GM12864 (cell line): ENCODE results near the gene DOCK2.
A peak's percentile ranks its signal among the peaks of the same experiment; 100 is the strongest.

ENCODE experiments used
- DNase-seq: peaks from one replicate; pipeline ENCODE4 v3.0.0-alpha.2; 2011; ENCODE audit warnings: low read depth
- H3K4me3 ChIP-seq: 2 replicates; pipeline ENCODE4 v1.5.1; 2011; ENCODE audit warnings: mild to moderate bottlenecking, low read depth, low read length, control low read depth
- TF ChIP-seq, protein P1 (sequence below): IDR thresholded peaks from 2 replicates; pipeline ENCODE4 v1.5.1; 2011; ENCODE audit warnings: low read depth, mild to moderate bottlenecking, moderate library complexity, low read length, control low read depth, inconsistent platforms; ENCODE audit errors: missing control alignments

Gene DOCK2

DNA sequence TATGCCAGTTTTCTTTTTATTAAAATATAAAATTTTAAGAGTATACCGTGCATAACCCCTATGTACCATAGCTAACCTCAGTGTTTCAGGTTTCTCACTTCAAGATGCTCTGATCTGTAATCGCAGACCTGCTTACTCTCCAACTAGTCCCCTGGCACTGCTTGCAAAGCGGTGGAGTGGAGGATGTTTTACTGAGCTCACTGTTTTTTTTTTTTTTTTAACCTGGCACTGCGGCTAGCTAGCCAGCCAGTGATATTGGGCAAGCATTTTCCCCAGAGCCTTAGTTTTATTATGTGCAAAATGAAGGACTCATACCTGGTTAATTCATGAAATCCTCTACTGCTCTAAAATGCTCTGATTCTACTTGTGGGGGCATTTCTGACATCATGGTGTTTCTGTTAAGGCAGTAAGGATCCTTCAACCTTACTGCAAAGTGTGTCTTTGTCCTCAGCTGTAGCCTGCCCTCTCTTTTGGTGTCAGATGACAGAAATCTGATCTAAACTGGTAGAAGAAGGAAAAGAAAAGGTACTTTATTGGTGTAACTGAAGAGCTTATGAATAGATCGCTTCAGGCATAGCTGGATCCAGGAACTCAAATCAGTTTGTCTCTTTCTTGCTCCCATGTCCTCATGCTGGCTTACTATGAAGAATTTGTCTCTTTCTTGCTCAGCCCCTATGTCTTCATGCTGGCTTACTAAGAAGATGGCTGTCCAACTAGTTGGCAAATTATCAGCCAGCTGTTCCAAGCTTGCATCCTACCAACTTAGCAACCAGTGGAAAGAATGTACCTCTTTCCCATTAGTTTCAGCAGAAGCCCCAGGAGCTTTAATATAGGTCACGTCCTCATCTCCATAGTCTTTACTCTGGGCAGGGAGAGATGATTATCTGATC, 59.8 kb downstream of the DOCK2 start:
- TF ChIP-seq, protein P1, sequence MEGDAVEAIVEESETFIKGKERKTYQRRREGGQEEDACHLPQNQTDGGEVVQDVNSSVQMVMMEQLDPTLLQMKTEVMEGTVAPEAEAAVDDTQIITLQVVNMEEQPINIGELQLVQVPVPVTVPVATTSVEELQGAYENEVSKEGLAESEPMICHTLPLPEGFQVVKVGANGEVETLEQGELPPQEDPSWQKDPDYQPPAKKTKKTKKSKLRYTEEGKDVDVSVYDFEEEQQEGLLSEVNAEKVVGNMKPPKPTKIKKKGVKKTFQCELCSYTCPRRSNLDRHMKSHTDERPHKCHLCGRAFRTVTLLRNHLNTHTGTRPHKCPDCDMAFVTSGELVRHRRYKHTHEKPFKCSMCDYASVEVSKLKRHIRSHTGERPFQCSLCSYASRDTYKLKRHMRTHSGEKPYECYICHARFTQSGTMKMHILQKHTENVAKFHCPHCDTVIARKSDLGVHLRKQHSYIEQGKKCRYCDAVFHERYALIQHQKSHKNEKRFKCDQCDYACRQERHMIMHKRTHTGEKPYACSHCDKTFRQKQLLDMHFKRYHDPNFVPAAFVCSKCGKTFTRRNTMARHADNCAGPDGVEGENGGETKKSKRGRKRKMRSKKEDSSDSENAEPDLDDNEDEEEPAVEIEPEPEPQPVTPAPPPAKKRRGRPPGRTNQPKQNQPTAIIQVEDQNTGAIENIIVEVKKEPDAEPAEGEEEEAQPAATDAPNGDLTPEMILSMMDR, result no peak
- H3K4me3 ChIP-seq, result no peak overlapping the region
- no peak for DNase-seq

DNA sequence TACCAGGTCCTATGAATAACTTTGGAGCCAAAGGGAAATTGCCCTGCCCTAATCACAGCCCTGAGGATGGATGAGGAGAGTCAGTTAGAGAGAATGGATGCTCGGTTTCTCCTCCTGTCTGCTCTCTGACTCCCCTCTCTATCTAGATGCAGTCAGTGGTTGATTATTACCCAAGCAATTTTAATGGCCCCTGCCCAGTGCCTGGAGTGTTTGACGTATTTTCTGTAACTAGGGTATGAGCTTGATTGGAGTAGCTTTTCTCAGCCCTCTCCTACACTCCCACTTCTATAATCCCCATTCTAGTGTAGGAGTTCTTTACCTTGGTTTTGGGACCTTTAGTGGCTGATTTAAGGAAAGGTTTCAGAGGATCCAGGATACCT, 60.4 kb downstream of the DOCK2 start:
- no peak overlapping the region for H3K4me3 ChIP-seq
- TF ChIP-seq, protein P1, result no peak
- no peak for DNase-seq

DNA sequence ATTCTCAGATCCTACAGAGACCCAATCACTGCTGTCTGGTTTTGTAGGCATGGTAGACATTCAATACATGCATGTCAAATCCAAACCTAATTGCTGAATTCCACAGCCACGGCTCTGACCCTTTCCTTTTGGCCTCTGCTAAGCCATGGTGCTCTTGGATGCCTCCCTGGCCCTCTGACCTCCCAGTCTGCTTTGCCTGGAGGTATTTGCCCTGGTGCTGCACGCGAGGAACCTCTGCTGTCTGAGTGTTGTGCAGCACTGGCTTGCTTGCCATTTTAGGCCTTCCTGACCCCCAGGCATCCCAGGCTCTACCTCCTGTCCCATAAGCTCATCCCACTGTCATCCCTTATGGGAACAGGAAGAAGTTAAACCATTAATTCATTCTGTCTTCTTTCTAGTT, 60.9 kb downstream of the DOCK2 start:
- TF ChIP-seq, protein P1, result no peak
- H3K4me3 ChIP-seq, result no peak overlapping the region
- DNase-seq, result no peak

DNA sequence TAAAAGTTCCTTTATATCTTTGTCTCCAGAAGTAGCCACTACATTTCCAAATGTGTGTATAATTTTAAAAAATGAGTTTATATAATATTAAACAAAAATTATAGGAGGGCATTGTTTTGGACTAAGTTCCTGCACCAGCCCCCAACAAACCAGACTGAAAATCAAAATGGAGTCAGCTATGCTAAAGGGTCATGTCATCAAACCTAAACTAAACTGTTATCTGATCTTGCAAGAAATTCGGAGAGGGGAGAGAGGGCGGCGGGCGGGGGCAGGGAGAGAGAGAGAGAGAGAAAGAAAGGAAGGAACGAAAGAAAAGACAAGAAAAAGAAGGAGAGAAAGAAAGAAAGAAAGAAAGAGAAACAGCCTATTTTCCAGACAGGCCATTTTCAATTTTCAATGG, 63.5 kb downstream of the DOCK2 start:
- H3K4me3 ChIP-seq, result no peak overlapping the region
- no peak for DNase-seq
- TF ChIP-seq, protein P1, result no peak

DNA sequence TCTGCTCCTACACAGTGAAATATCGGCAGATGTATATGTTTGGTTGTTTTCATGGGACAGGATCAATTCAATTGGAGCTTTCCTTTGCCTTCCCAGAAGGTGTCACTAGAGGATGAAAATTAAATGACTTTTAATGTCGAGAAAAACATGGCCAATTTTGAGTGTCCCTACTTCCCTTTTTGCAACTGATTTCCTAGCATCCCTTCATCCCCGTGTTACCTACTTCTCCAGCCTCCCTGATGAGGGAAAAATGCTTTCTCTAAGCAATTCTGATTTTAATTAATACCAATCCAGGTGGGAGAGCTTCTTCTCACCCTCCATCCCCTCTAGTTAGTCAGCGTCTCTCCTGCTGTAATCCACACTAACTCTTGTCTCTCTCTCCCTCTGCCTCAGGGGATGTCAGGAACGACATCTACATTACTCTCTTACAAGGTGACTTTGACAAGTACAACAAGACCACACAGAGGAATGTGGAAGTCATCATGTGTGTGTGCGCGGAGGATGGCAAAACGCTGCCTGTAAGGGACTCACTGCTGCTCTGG, 64.9 kb downstream of the DOCK2 start:
- no peak for DNase-seq
- TF ChIP-seq, protein P1, result peak; percentile 36
- no peak overlapping the region for H3K4me3 ChIP-seq

DNA sequence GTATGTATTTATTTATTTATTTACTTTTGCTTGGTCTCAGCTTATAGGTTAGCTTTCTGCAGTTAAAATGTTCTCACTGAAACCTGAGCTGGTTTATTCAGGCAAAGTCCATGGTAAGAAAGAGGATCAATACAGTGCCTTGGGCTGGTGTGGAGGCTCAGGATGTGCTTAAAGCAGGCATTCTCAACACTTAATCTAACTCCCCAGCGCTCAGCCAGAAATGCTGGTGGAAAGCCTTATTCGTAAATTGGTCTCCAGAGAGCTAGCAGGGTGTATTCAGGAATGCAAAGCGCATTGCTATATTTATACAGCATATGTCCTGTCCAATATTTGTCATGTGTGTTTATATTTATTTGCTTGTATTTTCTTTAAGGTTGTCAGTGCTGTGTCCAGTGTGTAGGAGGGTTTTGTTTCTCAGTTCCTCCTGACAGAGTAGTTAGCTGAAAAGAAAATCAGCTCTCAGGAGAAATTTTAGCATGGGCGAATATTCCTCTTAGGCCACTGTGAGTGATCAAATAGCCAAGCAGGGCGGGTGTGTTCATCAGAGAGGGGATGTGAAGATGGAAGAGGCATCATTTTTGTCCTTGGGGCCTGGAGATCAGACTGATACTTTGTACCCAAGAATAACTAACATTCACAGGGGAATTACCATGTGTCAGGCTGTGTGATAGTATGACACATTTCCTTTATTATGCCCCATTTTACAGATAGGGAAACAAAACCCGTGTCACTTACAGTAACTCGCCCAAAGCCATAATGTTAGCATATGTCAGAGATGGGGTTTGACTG, 65.8 kb downstream of the DOCK2 start:
- TF ChIP-seq, protein P1, result no peak
- peak; percentile 65 for DNase-seq
- H3K4me3 ChIP-seq, result no peak overlapping the region
